Fibroblast of pulmonary artery (primary cell): ENCODE results near the gene RAPGEF2.

Experiments
- DNase-seq: peaks from one replicate; pipeline ENCODE4 v3.0.0-alpha.2; 2010; ENCODE audit warnings: low read depth
- H3K4me3 ChIP-seq: replicated peaks from 2 replicates; pipeline ENCODE4 v1.5.1; 2011; ENCODE audit warnings: low read depth, mild to moderate bottlenecking, control low read depth, low read length, moderate library complexity
- TF ChIP-seq, protein P1 (sequence below): IDR thresholded peaks from 2 replicates; pipeline ENCODE4 v1.5.1; 2011; ENCODE audit warnings: mild to moderate bottlenecking, control low read depth, low read length, inconsistent platforms; ENCODE audit errors: missing control alignments

Gene RAPGEF2

DNA sequence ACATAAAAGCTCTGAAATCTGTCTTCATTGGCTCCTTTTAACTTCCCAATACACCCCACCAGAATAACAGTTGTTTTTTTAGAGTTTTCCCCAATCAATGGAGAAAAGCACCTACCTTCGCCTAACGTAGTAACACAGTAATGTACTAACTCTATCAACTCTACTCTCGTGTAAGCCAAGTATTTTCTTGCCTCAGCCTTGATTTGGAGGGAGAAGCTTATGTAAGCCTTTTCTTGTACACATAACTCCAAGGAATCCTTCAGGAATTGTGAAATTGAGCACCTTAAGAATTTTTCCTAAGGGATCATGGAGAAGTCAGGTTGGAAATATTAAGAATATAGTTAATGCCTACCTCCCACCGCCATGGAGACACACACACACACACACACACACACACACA, 181.2 kb downstream of the RAPGEF2 start:
- H3K4me3 ChIP-seq, result no peak overlapping the region
- TF ChIP-seq, protein P1, sequence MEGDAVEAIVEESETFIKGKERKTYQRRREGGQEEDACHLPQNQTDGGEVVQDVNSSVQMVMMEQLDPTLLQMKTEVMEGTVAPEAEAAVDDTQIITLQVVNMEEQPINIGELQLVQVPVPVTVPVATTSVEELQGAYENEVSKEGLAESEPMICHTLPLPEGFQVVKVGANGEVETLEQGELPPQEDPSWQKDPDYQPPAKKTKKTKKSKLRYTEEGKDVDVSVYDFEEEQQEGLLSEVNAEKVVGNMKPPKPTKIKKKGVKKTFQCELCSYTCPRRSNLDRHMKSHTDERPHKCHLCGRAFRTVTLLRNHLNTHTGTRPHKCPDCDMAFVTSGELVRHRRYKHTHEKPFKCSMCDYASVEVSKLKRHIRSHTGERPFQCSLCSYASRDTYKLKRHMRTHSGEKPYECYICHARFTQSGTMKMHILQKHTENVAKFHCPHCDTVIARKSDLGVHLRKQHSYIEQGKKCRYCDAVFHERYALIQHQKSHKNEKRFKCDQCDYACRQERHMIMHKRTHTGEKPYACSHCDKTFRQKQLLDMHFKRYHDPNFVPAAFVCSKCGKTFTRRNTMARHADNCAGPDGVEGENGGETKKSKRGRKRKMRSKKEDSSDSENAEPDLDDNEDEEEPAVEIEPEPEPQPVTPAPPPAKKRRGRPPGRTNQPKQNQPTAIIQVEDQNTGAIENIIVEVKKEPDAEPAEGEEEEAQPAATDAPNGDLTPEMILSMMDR, result no peak
- DNase-seq, result peak; percentile 59

DNA sequence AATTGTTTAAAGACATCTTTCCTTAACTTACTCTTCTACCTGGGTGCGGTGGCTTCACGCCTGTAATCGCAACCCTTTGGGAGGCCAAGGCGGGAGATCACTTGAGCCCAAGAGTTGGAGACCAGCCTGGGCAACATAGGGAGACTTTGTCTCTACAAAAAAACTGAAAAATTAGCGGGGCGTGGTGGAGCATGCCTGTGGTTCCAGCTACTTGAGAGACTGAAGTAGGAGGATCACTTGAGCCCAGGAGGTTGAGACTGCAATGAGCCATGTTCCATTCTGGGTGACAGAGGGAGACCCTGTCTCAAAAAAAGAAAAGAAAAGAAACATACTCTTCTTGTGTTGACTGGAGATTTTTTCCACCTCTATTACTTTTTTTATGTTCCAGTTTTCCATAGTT, 181.9 kb downstream of the RAPGEF2 start:
- no peak overlapping the region for H3K4me3 ChIP-seq
- no peak for DNase-seq
- TF ChIP-seq, protein P1, result no peak

DNA sequence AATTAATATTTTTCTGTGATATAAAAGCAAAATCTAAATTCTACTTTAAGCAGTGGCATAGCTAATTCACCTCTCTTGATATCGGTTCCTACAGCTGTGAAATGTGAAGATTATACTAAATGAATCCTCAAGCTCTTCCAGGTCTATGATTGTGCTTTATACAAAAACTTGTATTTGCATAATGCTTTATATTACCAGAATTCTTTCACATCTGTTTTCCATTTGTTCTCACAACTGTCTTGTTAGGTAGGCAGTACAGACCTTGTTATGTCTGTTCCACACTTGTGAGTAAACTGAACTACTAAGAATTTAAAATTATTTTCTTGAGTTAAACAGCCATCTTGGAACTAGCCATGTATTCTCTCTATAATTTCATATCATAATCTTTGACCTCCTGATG, 184.9 kb downstream of the RAPGEF2 start:
- DNase-seq, result no peak
- no peak overlapping the region for H3K4me3 ChIP-seq
- TF ChIP-seq, protein P1, result no peak

DNA sequence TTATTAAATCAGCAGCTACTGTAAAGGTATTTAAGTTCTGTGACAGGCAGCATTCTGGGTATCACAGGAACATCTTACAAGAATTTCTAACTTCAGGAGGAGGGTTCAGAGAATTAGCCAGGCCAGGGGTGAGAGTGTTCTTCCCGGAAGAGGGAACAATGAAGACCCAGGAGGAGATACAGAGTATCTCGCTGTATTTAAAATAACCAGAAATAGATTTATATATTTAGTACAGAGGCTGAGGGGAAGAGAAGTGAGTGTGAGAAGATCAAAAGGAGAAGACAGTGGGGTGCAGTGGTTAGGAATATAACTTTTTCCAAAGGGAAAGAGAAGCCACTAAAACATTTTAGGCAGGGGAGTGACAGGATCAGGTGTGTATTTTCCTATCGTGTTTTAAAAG, 186.8 kb downstream of the RAPGEF2 start:
- TF ChIP-seq, protein P1, result no peak
- no peak overlapping the region for H3K4me3 ChIP-seq
- DNase-seq, result no peak

DNA sequence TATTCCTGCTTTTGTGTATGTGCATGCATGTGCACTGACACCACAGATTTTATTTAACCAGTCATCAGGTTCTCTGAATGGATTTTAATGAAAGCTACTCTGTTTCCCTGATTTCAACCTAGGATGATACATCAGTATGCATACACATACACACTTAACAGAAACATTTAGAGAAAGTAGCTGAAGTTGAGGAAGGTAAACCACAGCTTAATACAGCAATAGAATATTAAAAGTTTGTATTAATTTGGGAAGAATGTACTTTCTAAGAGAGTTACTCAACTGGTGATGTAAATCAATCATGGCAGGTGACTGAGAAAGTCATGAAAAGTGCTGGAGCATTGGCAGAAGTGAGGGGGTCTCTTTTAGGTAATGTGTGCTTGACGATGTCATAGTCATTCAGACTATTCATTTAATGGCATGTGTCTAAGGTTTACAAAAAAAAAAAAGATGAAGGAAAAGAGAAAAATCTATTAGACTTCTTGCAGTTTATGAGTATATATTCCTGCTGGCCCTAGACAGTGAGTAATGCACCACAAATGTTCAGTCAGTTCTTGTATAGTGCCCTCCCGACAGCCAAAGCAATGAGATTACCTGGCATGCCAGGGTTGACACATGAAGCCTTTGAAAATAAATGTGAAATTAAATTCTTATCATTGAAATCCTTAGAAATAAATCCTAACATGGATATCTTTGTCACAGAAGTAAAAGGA, 187.6 kb downstream of the RAPGEF2 start:
- TF ChIP-seq, protein P1, result no peak
- no peak for DNase-seq
- H3K4me3 ChIP-seq, result no peak overlapping the region

DNA sequence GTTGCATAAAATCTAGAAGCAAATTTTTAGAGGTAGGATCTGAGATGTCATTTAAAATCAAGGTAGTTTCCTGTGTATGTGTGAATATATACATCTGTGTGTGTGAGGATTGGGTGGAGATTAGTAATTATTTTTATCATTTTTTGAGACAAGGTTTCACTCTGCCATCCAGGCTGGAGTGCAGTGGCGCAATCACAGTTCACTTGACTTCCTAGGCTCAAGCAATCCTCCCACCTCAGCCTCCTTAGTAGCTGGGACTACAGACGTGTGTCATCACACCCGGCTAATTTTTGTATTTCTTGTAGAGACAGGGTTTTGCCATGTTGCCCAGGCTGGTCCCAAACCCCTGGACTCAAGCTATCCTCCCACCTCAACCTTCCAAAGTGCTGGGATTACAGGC, 188.3 kb downstream of the RAPGEF2 start:
- H3K4me3 ChIP-seq, result no peak overlapping the region
- no peak for DNase-seq
- TF ChIP-seq, protein P1, result no peak
